Ammon's horn (tissue), 1 donor: ENCODE measurements around the gene ABTB2.

Experiments
- DNase-seq: peaks from one replicate; pipeline ENCODE4 v3.0.0-alpha.2; 2016; ENCODE audit warnings: low spot score

Gene ABTB2

DNA sequence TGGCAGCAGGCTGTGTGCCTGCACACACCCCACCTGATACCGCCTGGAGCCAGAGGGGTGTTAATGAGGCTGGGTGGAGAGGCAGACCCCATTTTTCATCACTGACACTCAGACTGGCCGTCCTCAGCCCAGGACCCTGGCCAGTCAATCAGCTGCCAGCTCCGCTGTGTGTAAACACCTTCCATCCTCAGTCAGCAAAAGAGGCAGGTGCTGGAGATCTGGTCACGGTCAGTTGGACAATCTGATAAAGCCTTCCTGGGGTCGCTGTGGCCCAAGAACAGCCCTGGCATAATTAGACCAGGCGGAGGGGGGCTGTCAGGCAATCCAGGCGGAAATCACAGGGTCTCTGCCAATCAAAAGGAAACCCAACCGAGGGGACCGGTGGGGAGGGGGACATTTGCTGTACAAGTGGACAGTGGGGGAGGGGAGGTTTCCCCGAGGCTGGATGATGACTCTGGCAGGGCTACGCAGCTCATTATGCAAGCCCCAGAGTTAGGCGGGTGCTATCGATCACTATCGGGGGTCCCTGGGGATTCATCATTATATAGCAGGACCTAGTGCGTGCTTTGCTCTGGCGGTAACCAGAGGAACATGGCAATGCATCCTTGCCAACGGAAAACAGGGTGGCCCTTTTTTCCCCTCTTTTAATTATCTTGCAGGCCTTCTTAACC lies 72.9 kb downstream of the ABTB2 start:
- no peak for DNase-seq

DNA sequence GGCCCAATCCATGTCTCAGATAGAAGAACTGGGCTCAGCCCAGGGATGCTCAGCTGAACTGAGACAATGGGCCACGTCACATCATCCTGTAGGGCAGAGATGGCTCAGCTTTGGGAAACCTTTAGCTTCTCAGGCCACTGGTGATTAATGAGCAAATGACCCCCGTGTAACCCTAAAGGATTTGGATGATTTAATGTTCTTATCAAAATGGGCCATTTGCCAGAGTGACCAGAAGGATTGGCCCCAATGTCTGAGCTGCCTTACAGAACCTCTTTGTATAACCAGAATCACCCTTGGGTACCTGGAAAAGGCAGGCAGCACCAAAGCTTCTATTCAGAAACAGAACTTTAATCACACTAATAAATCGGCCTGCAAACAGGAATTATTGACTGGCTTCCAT lies 73.7 kb downstream of the ABTB2 start:
- no peak for DNase-seq

DNA sequence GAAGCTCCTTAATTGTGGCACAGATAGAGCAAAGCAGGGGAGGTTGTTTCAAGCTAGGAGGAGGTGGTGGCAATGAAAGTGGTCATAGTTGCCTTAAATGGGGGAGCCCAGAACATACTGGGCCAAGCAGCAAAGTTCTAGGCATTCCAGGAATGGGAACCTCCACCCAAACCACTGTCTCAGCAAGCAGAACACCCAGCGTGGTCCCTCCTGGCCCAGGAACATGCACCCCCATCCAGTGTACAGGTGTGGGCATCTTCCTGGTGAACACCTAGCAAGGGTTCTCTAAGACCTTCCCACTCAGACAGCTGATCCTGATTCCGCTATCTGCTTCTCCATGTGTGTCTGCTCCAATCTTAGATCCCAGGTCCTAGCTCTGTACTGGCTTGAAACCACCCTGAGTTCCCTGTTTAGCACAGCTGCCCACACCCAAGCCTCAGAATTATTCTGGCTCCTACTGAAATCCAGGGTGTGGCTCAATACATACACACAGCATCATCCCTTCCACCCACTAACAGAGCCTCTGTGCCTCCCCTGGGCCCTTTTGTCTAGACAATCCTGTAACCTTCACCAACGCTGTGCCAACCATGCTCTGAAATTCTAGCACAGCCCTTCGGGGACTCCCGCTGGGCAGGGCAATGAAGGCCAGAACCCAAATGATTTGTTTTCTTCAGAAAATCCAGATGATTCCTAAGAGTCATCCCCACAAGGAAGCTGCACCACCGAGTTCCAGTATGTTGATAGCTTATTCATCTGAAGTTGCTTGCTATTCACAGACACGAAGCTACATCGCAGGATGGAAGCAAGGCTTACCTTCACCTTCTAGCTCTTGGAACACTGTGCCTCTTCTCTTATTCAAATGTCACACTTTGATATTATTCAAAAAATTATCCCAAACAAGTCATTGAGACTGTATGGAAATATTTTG lies 76.6 kb downstream of the ABTB2 start:
- no peak for DNase-seq

DNA sequence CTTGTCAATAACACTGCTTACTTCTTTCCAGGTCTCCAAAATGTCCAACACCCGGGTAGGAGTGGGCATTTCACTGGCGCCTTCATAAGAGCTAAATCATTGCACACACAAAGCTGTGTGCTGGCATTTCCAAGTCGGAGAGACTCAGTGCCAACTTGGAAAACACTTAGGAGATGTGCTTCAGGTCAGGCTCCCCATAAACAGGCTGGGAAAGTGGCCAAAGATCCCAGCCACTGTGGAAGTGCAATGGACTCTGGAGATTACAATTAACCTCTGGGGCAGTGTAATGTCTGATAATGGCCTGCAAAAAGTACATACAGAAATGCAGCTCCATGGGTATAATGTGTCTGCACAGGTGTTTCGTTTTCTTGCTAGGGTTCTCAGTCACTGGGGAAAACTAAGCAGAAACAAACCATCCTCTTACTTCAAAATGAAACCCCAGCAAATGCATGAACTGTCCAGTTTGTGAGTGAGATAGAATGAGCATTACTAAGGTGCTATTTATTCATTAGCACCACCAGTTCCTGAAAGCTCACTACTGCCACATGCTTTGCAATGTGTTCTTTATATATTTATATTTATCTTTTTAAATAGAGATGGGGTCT lies 79.0 kb downstream of the ABTB2 start:
- DNase-seq, result no peak

DNA sequence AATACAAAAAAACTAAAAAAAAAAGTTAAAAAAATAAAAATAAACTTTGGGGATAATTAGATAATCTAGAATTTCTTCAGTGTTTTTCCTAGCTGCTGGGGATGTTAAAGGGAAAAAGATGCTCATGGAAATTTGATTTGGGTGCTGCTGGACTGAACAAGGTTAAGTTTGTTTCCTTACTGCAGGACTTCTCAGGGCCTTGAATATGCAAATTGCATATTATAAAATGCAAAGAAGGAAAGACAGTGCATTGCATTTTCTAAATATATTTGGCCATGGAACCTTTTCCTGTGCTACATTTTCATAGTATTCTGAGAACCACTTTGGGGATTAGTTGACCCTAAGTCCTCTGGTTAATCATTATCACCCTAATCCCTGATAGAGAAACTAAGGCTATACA lies 79.6 kb downstream of the ABTB2 start:
- DNase-seq, result no peak

DNA sequence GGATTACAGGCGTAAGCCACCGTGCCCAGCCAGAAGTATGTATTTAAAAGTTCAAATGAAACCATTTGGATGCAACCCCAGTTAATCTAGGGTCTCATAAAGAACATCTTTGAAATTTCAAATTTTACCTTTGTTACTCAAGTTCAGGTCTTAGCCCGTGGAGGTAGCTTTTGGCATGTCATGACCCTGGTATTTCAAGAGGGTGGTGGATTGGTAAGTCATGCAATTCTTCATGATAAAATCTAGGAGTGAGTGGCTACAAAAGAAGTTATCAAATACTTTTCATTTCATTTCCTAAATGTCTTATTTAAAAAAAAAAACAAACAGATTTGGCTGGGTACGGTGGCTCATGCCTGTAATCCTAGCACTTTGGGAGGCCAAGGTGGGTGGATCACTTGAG lies 80.6 kb downstream of the ABTB2 start:
- DNase-seq, result no peak

DNA sequence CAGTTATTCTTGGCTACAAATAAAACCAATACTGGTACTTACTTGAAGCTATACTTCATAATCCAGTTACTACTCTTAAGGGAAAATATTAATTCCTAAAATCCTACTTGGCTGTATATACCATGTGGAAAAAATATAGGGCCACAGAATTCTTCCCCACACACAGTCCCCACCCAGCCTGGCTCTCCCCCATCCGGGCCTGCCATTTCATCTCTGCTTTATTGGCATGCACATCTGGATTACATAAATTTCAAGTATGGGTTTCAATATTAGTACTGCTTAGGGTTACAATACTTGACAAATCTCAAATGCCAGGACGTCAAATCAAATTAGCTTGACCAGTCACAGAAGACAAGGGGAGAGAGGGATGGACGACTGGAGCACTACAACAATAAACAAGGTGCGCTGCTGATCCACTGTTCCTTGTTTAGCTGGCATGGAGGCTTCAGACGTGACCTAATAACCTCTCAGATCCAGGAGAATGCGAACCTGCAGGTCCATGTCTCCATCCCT lies 81.4 kb downstream of the ABTB2 start:
- no peak for DNase-seq

DNA sequence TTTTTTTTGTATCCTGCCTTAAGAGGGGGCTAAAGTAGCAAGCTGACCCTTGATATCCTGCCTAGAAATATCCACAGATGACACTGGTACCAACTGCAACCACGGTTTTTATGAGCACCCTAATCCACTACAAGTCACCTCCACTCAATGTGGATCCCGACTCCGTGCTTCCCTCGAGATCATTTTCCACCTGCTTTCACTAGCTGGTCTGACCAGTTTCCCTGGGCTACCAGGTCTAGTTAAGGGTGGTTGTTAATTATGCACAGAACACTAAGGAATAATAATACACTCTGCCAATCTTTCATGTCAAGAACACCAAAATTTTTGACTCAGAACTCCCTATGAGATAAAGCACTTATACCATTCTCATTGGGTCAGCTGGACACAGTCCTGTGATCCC lies 82.3 kb downstream of the ABTB2 start:
- DNase-seq, result no peak

DNA sequence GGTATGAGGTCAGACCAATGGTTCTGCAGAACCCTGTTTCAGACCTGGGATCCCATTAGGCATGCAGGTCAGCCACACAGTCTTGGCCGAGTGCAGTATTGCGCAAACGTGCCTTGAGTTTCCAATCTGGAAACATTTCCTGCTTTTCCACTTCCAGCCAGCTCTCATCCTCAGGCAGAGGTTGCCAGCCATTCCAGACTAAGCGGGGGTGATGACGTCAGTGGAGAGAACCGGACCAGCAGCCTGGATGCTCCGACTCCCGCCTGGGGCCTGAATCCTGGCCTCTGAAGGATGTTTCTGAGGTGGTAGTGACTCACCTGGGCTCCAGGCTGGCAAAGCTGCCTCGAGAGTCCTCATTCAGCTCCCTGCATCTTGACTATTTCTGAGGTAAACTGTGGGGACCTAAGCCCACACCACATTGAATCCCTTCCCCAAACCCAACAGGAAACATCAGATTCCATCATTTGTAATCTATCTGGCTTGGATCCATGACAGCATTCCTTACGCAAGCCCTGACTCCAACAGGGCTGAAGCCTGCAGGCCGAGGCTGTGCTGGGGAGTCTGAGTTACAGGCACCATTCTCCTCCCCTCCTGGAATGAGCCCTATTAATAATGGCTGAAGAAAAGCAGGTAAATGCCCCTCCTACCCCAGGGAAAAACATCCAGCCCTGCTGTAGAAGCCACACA lies 83.0 kb downstream of the ABTB2 start:
- peak; percentile 85 for DNase-seq

DNA sequence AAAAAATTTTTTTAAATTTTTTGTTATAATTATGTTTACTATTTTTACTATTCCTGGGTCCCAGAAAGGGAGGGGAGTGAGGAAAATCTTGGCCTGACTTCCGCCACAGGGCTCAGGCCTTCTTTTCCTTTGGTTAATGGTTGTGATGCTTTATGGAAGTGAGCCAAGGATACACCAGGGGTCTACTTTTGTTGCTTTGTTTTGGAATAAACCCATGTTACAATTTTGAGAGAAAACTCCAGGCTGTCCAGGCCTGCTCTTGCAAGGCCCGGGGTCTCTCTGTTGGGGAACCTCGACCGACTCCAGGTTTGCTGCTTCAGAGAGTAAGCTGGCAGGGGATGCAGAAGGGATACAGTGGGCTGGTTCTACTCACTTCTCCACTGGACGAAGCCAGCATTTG lies 84.7 kb downstream of the ABTB2 start:
- DNase-seq, result no peak

DNA sequence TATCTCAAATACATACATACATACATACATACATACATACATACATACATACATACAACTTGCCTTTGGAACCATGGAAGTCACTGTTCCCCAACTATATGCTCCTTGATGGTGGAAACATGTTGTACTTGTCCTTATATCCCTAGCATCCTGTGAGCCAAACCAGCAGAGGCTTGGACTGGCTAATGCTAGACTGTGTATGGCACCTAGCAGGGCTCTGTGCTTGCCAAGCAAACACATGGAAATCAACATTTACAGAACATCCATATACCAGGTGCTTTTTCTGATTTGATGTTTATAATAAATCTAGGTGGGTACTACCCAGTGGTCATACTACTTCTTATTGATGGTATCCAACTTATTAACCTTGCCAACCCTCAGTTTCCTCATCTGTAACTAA lies 86.1 kb downstream of the ABTB2 start:
- no peak for DNase-seq

DNA sequence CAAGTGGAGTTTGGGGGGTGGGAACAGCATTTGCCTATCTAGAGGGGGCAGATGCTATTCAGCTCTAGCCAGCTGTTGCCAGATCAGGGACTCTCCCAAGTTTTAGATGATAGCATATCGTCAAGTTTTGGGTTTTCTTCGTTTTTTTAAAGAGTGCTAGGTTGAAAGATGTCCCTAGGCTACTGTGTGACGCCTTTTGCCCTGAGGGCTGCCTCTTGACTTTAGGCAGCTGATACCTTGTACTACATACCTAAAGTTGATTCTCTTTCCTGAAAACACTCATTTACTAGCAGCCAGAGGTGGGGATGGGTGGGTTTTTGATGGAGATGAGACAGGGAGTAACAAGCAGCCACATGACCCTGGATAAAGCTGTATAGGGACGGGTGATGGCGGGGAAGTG lies 87.1 kb downstream of the ABTB2 start:
- no peak for DNase-seq

DNA sequence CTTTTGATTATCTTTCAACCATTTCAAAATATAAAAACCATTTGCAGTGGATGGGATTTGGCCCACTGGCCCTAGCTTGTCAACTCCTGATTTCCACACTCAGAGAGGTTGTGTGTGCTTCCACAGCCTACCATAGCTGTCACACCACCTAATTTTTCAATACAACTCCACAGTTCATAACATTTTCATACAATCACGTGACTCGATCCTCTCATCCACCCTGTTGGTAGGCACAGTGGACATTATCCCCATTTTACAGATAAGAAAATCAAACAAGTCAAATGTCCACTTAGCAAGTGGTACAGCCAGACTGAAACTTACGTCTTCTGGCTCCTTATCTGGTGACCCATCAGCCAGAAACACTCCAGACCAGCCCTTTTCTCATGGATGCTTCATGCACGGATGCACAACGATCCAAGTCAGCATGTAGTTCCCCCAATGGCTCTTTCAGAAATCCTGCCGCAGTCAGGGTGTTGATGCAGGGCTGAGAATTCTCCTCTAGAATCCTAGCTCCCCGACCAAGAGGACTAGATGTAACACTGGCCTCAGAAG lies 88.0 kb downstream of the ABTB2 start:
- DNase-seq, result no peak

DNA sequence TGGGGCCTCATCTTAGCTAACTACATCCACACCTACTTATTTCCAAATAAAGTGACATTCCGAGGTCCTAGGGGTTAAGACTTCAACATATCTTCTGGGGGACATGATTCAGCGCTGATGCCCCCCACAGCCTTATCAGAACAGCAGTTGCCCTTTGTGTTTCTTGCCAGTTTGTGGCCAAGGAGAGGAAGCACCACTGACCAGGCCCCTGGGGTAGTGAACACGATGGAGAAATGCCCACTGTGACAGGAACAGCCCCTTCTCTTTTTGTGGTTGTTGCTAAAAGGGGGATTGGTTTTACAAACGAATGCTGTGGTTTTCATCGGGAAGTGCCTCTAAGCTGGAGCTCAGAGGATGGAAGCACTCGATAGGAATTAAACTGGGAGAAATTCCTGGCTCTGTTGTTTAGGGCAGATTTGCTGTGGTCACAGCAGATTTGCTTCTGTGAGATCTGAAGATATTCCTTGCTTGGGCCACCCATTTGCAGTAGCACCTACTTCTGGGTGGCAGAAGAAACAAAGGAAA lies 88.8 kb downstream of the ABTB2 start:
- DNase-seq, result no peak

DNA sequence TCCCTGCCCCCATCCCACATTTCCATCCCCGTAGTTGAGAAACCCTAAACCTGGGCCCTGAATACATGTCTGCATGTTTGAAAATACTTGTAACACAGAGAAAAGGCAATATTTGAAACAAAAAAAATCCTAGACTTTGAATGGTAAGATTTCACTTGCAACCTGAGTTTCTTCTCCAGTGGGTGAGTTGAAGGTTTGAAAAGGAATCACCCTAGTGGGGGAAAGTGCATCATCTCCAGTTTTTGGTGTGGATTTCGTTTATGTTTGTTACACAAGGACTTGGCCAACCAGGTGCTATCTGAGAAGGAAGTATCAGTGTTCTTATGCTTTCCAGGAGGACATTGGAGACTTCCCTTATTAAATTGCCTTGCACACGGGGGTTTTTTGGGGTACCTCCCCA lies 90.4 kb downstream of the ABTB2 start:
- no peak for DNase-seq

DNA sequence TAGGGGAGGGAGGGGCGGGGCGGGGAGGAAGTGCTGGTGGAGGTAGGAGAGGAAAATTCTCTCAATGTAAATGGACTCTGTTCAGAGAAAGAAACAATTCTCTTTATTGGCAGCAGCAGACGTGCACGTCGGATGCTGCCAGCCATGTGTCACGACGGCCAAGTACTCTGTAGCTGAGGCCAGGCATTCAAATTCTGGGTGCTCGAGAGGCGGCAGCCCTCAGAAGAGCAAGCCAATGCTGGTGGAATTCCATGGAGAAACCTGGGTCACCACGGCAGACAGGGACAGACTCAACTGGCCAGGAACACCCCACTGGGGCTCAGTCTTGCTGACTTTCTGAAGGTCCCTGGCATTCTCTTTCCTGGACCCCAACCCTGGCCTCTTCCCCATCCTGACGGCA lies 90.8 kb downstream of the ABTB2 start:
- peak; percentile 79 for DNase-seq

DNA sequence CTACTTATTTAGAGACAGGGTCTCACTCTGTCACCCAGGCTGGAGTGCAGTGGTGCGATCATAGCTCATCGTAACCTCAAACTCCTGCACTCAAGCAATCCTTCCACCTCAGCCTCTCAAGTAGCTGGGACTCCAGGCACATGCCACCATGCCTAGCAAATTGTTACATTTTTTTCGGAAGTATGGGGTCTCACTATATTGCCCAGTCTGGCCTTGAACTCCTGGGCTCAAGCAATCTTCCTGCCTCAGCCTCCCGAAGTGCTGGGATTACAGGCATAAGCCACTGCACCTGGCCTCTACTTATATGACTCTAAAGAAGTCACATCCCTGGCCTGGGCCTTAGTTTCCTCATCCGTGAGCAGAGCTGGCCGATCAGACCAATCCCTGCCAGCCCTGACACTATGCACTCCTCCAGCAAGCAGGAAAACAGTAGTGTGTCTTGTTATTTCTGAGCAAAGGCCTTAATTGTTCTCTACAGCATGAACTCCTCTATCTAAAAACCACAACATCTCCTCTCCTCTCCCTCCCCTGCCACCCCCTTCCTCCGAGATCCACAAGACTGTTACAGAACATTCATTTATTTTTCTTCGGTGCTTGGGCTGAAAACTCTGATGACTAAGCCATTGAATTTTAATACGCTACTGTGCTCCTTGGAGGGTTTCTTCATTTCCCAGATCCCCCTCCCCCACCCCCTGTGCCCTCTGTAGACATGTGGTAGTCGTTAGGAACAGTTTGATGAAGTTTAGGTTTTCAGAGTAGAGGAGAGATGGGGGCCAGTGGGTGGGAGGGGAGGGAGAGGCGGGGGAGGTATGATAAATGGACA lies 91.5 kb downstream of the ABTB2 start:
- peak; percentile 89 for DNase-seq

DNA sequence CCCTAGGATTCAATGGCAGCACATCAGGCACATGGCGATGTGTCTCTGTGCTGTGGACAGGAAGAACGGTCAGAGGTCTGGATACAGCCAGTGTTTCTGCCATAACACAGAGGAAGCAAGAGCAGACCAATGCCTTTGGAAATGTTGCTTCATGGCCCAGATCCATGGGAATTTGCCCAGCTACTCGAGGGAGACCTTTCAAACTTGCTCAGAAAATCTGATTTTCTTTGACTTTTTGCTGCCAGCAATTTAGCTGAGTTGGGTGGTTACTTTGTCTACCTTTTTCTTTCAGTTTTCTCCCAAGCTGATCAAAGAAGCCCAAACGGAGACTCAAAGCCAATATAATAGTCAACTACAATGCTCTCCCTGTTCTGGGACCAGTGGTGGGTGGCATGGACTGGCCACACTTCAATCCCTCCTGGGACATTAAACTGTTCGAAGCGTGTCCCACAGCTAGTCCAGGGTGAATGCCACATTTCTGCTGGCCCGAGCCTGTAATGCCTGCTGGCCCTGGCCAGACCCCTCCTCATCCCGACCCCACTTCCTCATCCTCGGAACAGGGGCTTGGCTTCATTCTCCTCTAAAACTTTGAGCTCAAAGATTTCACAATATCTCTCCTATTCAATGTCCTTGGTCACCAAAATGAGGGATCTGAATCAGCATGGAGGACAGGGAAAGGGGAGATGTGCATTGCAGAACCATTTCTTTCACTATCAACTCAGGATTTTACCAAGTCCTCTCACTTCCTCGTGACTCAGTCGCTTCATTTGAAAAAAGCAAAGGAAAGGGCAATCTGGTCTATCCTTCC lies 93.3 kb downstream of the ABTB2 start:
- peak; percentile 43 for DNase-seq

DNA sequence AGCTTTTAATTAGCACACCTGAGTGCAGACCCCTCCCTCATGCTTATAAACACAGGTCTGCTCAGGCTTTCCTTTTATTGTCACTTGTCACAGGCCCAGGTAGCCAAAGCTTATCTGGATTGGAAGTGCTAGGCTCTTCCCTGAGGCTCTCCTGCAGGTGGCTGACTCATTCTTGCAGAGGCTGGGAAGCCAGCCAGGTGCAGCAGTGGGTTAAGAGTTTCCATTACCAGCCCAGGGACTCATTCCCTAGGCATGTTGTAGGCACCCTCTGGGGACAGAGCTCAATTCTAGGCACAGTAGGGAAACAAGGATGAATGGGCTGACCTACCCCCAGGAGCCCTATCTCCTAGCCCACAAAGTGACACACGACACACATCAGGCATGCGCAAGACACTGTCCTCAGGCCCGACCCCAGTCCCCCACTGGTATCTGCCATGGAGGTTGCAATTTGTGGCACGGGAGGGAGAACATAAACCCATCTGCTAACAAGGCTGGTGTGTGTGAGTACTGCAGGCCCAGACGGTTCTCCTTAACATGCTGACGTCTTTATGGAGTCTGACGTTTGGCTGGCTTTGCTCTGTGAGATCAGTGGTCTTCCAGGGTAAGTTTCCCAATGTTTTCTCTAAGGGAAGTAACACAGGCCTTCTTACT lies 94.2 kb downstream of the ABTB2 start:
- no peak for DNase-seq
